Measurements from ENCODE around the gene NGFR. TPM values are rescaled to one million over a fixed set of nuclear protein-coding genes. Genes with fewer than 3 reads are reported as not detected.

NGFR gene
- total RNA-seq, 4 donors from 2014 or later, result 1.8 to 47.9 (median 9.9) TPM

DNA sequence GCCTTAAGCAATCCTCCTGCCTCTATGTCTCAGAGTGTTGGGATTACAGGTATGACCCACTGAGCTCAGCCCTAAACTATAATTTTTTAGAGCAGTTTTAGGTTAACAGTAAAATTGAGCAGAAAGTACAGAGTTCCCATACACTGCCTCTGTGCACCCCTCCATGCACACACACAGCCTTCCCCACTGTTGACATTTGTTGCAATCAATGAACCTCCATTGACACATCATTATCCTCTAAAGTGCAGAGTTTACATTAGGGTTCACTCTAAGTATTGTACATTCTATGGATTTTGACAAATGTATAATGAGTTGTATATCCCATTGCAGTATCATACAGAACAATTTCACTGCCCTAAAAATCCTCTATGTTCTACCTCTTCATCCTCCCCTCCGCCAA lies 35.0 kb downstream of the NGFR start:
- intact Hi-C loops (cut with DNase I; ENCODE audit: low total_unique reads), result no loop called here

GRCh38 chr17:49543860-49544259 lies 48.8 kb downstream of the NGFR start:
- Histone ChIP-seq H3K36me3 (no peaks in the 10 kb centered on the region), H3K9me3 (no peaks in the 10 kb centered on the region), H3K4me1 (no peaks in the 10 kb centered on the region), H3K4me3 (no peak overlapping the region), H3K27ac (no peak overlapping the region), H3K27me3 (no peaks in the 10 kb centered on the region)
- intact Hi-C loops (cut with DNase I; ENCODE audit: low total_unique reads), result no loop called here
- TF ChIP-seq POLR2A (IDR thresholded peaks at IDR 0.05) (no peak), CTCF (IDR thresholded peaks at IDR 0.05) (no peak)
- no peak for DNase-seq

More for the DNA sequence above, 35.0 kb downstream of the NGFR start:
- no peaks in the 10 kb centered on the region for H3K4me1 ChIP-seq
- H3K27me3 ChIP-seq, result no peaks in the 10 kb centered on the region
- H3K9me3 ChIP-seq, result no peaks in the 10 kb centered on the region
- no peak overlapping the region for H3K27ac ChIP-seq
- TF ChIP-seq POLR2A (IDR thresholded peaks at IDR 0.05) (no peak), CTCF (IDR thresholded peaks at IDR 0.05) (no peak)
- H3K4me3 ChIP-seq, result no peak overlapping the region
- no peak for DNase-seq
- no peaks in the 10 kb centered on the region for H3K36me3 ChIP-seq

GRCh38 chr17:49545007-49545660 lies 50.0 kb downstream of the NGFR start:
- DNase-seq, result no peak
- TF ChIP-seq POLR2A (IDR thresholded peaks at IDR 0.05) (no peak), CTCF (IDR thresholded peaks at IDR 0.05) (no peak)

DNA sequence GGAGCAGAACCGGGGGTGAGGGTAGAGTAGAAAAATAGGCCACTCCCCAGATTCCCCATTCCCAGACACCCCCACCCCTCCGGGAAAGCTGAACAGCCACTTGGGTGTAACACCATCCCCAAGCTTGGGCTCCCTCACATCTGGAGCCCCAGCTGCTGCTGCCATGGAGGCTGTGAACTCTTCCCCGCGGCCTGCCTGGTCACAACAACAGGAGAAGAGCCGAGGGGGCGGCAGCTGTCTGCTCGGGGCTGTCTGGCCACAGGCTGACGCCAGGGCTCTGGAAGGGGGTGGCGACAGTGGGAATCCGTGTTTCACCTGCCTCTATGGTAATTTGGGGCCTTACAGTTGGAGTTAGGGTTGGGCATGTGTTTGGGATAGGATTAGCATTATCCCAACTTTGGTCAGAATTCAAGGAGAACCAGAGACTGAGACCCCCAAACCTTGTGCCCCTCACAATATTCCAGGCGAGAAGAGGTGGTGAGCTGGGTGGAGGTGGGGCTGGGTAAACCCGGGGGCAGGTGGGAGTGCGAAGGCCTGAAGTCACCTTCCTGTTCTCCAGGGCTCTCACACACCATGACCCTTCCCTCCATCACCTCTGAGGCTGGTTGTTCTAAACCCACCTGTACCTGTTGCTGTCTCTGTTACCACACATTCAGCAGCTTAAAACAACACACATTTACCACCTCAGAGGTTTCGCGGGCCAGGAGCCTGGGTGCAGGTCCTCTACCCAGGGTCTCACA lies 50.9 kb downstream of the NGFR start:
- H3K9me3 ChIP-seq, result no peaks in the 10 kb centered on the region
- H3K27me3 ChIP-seq, result no peaks in the 10 kb centered on the region
- no peaks in the 10 kb centered on the region for H3K36me3 ChIP-seq
- H3K27ac ChIP-seq, result no peak overlapping the region
- no peaks in the 10 kb centered on the region for H3K4me1 ChIP-seq
- DNase-seq, result no peak
- H3K4me3 ChIP-seq, result no peak overlapping the region
- TF ChIP-seq POLR2A (IDR thresholded peaks at IDR 0.05), result no peak
- intact Hi-C loops (cut with DNase I; ENCODE audit: low total_unique reads), result no loop called here

More at GRCh38 chr17:49545007-49545660, 50.0 kb downstream of the NGFR start:
- Histone ChIP-seq H3K9me3 (no peaks in the 10 kb centered on the region), H3K36me3 (no peaks in the 10 kb centered on the region), H3K4me3 (no peak overlapping the region), H3K27me3 (no peaks in the 10 kb centered on the region), H3K4me1 (no peaks in the 10 kb centered on the region), H3K27ac (no peak overlapping the region)
- intact Hi-C loops (cut with DNase I; ENCODE audit: low total_unique reads), result no loop called here

- TF ChIP-seq POLR2A (IDR thresholded peaks at IDR 0.05) (no peak), CTCF (IDR thresholded peaks at IDR 0.05) (no peak)
- Histone ChIP-seq H3K27ac (no peak overlapping the region), H3K9me3 (no peaks in the 10 kb centered on the region), H3K4me3 (no peak overlapping the region), H3K4me1 (no peaks in the 10 kb centered on the region), H3K27me3 (no peaks in the 10 kb centered on the region), H3K36me3 (no peaks in the 10 kb centered on the region)
- intact Hi-C loops (cut with DNase I; ENCODE audit: low total_unique reads), result no loop called here
- no peak for DNase-seq
These were observed 51.7 kb downstream of the NGFR start for GRCh38 chr17:49546546-49547535.
